Jurkat, Clone E6-1 (cell line): ENCODE measurements around the gene IRS1. TPM values are rescaled to one million over a fixed set of nuclear protein-coding genes. Genes with fewer than 3 reads are reported as not detected.
"Not testable (repeated sequence)": the region's sequence is repeated elsewhere in the genome, so short reads cannot be mapped to it uniquely, and the experiment has no call there.

Source experiments
- DNase-seq: peaks from one replicate; pipeline ENCODE4 v3.0.0-alpha.2; 2011; ENCODE audit warnings: low read depth, low spot score
- H3K4me3 ChIP-seq: 2 replicates; pipeline ENCODE4 v1.5.1; 2011; ENCODE audit warnings: mild to moderate bottlenecking, low read length, control low read depth, moderate library complexity
- polyA plus RNA-seq: library from polyadenylated mRNA; unstranded; fragments of >200 nt; gene quantifications from one replicate; pipeline ENCODE4 v1.2.1, GENCODE V29; 2012; ENCODE audit warnings: missing spikeins; ENCODE audit not compliant: insufficient read length, insufficient read depth

IRS1 gene, protein sequence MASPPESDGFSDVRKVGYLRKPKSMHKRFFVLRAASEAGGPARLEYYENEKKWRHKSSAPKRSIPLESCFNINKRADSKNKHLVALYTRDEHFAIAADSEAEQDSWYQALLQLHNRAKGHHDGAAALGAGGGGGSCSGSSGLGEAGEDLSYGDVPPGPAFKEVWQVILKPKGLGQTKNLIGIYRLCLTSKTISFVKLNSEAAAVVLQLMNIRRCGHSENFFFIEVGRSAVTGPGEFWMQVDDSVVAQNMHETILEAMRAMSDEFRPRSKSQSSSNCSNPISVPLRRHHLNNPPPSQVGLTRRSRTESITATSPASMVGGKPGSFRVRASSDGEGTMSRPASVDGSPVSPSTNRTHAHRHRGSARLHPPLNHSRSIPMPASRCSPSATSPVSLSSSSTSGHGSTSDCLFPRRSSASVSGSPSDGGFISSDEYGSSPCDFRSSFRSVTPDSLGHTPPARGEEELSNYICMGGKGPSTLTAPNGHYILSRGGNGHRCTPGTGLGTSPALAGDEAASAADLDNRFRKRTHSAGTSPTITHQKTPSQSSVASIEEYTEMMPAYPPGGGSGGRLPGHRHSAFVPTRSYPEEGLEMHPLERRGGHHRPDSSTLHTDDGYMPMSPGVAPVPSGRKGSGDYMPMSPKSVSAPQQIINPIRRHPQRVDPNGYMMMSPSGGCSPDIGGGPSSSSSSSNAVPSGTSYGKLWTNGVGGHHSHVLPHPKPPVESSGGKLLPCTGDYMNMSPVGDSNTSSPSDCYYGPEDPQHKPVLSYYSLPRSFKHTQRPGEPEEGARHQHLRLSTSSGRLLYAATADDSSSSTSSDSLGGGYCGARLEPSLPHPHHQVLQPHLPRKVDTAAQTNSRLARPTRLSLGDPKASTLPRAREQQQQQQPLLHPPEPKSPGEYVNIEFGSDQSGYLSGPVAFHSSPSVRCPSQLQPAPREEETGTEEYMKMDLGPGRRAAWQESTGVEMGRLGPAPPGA (N-terminal part only)
- polyA plus RNA-seq = 6.7 TPM

DNA sequence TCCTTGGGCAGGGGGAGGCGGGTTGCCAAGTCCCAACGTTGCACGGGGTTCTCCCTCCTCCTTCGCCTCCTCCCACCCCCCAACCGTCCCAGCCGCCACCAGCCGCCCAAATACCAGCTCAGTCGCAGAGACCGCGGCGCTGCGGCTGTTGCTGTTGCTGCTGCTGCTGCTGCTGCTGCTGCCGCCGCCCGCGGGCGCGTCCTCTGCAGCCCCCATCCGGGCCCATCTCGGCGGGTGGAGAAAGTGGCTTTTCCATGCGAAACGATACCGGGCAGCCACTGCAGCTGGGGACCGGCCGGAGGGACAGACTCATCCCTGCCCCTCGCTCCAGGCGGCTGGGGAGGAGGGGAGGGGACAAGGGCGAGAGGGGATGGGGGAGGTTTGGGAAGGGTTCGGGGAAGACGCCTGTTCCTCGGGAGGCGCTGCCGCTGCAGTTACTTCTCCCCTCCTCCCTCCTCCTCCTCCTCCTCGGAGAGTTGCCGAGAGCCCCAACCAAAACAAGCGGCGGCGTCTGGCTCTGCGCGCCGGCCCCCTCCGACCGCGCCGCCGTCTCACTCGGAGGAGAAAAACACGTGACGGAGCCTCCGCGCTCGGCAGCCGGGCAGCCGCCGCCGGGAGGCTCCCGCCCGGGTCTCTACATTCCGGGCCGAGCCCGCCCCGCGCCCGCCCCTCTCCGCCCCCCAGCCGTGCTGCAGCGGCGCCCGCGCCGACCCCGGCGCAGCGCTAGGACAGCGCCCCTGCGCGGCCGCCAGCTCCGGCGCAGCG is at the start of gene IRS1:
TSS of gene IRS1 (minus strand) at position 610 of the 765 bp plus-strand sequence. CDS start 1,082 bp downstream, outside the sequence.
- peak within 1 kb of the TSS; percentile 70 for H3K4me3 ChIP-seq
- peak; percentile 52 for DNase-seq

DNA sequence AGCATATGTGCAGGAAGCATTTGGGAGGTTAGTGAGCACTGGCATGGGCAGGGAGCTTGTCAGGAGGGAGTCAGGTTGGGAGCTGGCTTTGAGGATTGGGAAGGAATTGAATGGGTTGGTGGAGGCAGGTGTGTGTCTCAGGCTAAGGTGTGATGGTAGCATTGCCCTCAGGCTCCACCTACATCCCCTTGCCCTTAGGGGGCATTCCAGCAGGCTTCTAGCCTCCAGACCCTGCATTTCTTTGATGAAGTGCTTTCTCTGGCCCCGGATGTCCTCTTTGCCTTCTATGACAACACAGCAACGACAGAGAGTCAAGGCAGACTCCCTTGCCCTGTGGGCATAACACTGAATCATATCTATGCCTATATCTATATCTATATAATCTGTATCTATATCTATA is 49.7 kb upstream of the IRS1 start:
- no peak overlapping the region for H3K4me3 ChIP-seq
- no peak for DNase-seq

DNA sequence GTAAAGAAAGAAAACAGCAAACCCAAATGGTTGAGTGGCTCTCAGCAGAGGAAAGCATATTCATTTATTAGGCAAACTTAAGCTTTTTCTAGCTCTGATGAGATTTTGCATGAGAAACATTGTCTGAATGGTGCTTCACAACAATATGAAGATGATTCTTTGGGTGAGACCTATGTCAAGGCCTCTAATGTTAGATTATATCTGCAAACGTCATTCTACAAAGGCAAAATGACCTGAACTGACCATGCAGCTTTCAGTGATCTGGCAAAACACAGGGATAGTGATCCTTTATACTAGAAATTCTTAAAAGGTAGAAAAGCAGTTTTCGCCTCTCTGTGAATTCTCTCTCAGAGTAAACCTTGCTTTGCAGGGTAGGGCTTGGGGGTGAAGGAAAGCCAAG is 47.9 kb upstream of the IRS1 start:
- DNase-seq = no peak
- no peak overlapping the region for H3K4me3 ChIP-seq

DNA sequence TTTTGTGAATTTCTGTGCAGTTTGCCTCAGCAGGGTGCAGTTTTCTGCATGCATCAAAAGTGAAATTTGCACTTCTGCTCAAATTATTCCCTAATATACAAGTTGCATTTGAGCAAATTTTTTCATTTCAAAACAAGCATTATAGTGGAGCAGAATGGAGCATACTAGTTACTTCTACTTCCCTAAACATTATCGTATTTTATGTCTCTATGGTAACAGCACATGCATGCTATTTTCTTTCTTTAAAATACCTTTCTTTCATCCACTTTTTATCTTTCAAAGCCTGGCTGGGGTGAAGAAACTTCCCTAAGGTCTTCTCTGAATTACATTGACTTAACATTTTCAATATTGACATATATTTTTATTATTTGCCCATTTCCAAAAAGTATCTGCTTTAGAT is 47.5 kb upstream of the IRS1 start:
- DNase-seq = no peak
- no peak overlapping the region for H3K4me3 ChIP-seq

DNA sequence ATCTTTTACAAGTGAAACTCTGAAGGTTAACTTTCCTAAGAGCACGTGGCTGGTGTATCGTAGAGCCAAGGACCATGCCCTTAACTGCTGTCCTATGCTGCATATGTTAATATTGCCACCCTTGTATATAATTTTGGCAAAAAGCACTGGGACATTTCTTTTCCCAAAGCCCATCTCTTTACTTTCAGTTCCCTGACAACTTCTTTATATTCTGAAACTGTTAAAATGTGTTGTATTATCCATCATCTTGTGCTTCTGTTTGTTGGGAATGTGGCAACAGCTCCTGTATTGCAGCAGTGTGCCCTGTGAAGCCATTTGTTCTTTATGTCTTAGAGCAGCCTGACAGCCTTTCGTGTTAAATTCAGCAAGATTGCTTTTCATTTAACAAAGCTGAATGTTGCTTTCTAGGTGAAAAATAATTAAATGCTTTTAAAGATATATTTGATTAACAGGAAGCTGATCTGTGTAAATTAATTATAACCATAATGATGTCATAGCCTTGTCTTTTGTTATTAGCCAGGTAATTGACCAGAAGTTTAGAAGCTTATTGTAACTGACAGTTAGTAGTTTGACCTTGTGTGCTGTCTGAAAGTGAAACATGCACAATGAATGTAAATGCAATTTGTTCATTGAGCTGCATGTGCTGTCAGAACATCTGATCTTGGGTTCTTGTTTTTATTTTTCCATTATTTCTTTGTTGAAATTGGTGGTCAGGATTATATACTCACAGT is 45.9 kb upstream of the IRS1 start:
- no peak for DNase-seq
- H3K4me3 ChIP-seq = no peak overlapping the region

DNA sequence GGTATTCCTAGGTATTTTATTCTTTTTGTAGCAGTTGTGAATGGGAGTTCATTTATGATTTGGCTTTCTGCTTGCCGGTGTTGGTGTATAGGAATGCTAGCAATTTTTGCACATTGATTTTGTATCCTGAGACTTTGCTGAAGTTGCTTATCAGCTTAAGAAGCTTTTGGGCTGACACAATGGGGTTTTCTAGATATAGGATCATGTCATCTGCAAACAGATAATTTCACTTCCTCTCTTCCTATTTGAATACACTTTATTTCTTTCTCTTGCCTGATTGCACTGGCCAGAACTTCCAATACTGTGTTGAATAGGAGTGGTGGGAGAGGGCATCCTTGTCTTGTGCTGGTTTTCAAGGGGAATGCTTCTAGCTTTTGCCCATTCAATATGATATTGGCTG is 43.4 kb upstream of the IRS1 start:
- DNase-seq, H3K4me3 ChIP-seq: not testable (repeated sequence)

DNA sequence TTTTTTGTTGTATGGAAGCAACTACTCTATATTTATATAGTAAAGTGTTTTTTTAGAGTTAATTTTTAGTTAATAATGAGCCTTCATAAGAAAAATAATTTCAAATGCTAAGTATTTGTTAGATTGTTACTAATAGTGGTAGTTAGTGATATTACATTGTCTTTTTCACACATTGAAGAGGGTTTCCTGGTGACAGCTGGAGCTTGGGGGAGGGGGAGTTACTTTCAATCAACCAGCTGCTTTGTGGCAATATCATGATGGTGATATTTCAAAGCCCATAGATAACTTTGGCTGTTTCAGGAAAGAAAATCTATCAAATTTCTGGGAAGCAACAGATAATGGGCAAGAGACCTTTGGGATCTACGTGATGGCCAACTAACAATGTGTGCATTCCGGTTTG is 40.3 kb upstream of the IRS1 start:
- H3K4me3 ChIP-seq = peak overlapping the region; percentile 93
- DNase-seq = peak; percentile 61

DNA sequence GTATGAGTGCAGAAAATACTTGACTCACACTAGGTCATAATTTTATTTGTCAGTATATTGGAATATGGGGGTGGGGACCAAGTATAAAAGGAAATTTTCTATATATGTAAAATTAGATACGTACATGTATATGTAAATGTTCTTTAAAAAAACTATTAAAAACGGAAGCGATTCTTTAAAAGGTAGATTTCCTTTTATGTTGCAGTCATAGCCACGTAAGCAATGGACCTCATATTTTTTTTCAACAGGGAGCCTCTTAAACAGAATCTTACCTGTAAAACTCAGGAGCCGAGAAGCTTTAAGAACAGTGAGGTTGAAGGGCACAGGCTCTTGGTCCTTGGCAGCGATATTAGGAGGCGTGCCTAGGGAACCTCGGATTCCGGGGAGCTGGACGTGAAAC is 39.5 kb upstream of the IRS1 start:
- DNase-seq = no peak

DNA sequence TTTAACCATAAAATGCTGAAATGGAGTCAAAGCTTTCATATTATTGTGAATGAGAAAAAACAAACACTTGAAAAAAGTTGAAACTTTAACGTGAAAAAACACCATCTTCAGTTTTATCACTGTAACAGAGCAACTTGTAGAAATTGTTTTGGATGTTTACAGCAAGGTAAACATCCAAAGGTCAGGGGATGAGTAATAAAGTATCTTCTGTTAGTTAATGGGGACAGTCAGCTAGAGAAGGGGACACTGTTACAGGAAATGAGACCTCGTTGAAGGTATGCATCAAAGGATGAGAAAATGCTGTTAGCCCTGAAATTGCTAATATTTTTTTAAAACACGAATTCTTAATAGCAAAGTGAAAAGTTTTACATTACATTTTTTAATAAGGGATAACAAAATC is 39.1 kb upstream of the IRS1 start:
- no peak for DNase-seq
- H3K4me3 ChIP-seq = peak overlapping the region; percentile 93

More for the DNA sequence above, 39.5 kb upstream of the IRS1 start:
- peak overlapping the region; percentile 93 for H3K4me3 ChIP-seq

DNA sequence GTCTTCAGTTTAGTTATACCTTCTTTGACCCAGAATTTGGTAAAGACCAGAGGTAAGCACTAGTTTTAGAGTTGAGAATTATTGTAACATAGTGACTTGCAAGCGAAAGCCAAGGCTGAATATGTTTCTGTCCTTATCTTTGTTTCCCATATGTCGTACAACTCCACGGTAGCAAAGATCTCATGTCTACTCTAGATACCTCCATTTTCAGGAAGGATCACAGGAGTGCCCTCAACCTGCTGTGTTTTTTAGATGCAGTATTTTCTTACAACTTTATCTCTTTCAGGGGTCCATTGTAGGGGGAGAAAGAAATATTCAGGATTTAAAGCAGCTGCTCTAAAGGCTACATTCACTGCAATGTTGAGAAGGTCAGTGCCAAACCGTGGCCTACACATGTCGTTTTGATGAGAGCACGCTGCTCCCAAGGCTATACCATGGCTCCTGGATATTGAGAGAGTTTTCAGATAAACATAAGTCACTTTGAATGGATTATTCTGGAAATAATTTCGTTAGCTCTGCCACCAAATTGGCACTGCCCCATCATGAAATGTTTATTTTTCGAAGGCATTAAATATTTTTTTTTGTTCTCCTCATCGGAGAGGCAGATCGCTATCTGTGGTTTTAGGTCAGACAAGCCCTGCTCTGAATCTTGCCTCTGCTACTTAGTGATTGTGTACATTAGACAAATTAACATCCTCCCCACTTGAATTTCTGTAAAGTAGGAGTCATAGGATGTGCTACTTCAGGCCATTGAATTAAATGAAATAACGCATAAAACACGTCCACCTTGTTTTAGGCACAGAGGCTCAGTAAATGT is 38.4 kb upstream of the IRS1 start:
- H3K4me3 ChIP-seq = peak overlapping the region; percentile 93
- peak; percentile 41 for DNase-seq

DNA sequence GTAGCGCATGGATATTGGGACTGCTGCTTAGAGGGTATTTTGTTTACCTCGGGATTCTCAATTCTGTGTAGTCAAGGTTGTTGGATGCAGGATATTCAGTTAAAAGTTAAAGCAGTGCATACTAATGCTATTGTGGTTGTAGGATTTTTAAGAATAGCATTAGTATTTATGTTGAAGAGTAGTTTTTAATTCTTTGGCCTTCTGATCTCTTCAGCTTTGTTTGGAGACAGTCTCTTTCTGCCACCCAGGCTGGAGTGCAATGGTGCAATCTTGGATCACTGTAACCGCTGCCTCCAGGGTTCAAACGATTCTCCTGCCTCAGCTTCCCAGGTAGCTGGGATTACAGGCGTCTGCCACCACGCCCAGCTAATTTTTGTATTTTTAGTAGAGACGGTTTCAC is 37.7 kb upstream of the IRS1 start:
- H3K4me3 ChIP-seq = peak overlapping the region; percentile 93
- DNase-seq = no peak

DNA sequence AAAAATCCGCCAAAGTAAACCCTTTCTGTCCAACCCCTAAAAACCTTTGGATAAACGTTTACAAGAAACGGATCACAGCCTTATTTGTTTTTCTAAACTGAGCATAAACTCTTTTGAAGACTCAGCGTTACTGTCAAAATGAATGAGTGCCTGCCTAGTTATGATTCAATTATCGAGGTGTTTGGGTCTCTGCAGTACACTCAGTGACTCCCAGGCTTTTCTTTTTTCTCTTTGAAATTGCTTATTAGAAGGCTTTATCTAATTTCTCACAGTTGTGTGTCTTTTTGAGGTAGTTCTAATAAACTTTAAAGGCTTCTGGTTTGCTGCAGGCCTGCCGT is 36.9 kb upstream of the IRS1 start:
- no peak for DNase-seq

DNA sequence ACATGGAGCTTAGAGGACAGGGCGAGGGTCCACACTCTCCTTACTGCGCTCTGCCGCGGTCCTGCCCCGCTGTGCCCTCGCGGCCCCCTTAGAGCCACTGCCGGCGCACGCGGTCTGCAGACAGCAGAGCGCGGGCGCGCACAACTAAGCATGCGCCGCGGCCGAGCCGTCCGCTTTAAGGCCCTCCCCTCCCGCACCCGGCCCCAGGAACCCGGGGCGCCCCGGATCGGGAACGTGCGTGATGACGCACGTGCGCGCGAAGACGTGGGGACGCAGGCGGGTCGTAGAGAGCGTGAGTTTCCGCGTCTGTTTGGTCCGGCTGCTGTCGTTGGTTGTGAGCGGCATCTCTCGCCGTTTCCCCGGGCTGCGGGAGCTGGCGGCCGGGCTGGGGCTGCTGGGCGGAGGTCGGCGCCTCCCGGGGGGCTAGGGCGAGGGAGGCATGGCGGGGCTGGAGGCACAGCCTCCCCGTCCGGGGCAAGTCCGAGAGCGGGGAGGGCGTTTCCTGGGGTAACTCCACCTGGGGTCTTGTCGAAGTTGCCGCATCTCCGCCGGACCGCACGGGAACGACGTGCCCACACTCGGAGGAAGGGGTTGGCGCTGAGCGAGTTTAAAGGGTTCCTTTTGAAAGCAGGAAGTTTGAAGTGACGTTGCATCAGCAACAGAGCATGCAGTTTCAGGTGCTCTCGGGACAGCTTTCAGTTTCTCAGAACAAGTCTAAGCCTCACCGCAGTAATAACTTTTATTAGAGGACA is 36.4 kb upstream of the IRS1 start, which contains the start of gene RHBDD1:
TSS of gene RHBDD1 (plus strand) at position 259 of the 752 bp plus-strand sequence. CDS start 28,640 bp downstream, outside the sequence.
- H3K4me3 ChIP-seq = peak within 1 kb of the TSS; percentile 93
- DNase-seq = peak; percentile 97

More for the DNA sequence above, 36.9 kb upstream of the IRS1 start:
- peak overlapping the region; percentile 93 for H3K4me3 ChIP-seq

DNA sequence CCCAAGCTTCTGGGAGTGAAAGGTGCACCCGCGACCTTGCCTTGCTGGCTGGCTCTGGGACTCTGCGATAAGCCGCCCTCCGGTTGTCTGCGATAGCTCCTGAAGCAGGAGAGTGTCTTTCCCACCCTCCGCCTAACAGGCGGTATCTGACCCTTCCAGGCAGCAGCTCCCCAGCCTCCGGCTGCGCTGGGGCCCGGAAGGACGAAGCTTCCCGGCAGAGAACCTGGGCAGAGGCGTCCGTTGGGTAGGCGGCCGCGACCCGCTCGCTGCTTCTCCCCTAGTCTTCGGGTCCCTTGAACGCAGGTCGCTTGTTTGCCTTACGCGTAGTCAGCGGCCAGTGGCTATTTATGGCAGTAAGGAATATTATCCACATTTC is 35.8 kb upstream of the IRS1 start:
- H3K4me3 ChIP-seq = peak overlapping the region; percentile 93
- no peak for DNase-seq

DNA sequence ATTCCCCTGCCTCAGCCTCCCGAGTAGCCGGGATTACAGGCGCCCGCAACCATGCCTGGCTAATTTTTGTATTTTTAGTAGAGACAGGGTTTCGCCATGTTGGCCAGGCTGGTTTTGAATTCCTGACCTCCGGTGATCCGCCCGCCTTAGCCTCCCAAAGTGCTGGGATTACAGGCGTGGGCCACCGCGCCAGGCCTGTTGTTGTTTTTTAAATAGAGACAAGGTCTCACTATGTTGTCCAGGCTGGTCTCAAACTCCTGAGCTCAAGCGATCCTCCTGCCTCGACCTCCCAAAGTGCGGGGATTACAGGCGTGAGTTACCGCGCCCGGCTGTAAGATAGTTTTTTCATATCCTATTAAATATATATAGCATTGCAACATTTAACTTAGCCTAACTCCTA is 35.3 kb upstream of the IRS1 start:
- not testable (repeated sequence) for DNase-seq
- peak overlapping the region; percentile 93 for H3K4me3 ChIP-seq

DNA sequence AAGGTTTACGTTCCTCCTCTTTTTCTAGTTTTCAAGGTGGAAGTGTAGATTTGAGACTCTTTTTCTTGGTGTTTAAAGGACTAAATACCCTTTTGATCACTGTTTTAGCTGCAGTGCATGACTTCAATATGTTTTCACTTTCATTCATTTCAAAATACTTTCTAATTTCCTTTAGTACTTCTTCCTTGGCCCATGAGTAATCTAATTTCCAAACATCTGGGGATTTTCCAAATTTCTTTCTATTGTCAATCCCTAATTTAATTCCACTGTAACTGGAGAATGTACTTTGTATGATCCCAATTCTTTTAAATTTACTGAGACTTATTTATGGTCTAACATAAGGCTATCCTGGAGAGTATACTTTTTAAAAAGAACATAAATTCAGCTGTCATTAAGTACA is 32.4 kb upstream of the IRS1 start:
- DNase-seq = no peak
- no peak overlapping the region for H3K4me3 ChIP-seq

DNA sequence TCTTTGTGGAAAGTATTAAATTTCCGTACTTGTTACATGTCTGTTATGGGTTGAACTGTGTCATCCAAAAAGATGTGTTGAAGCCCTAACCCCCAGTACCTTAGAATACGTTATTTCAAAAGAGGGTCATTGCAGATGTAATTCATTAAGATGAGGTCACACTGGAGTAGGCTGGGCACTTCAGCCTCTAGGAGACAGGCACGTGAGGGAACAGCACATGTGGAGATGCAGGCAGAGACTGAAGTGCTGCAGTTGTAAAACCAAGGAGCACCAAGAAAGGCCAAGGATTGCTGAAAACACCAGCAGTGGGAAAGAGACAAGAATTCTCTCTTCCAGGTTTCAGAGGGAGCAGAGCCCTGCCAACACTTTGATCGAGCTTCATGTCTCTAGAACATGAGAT is 31.6 kb upstream of the IRS1 start:
- DNase-seq = no peak
- no peak overlapping the region for H3K4me3 ChIP-seq
